HL-60 (cell line): Measurements from ENCODE around the gene TMEM245.

Source experiments
- CTCF ChIP-seq: IDR thresholded peaks from one replicate; pipeline ENCODE4 v1.5.1; 2011; ENCODE audit warnings: low read length, control low read depth, inconsistent platforms; ENCODE audit not compliant: insufficient read depth
- POLR2AphosphoS5 ChIP-seq: IDR thresholded peaks from 2 replicates; pipeline ENCODE4 v1.6.1; 2012; ENCODE audit warnings: low read depth

DNA sequence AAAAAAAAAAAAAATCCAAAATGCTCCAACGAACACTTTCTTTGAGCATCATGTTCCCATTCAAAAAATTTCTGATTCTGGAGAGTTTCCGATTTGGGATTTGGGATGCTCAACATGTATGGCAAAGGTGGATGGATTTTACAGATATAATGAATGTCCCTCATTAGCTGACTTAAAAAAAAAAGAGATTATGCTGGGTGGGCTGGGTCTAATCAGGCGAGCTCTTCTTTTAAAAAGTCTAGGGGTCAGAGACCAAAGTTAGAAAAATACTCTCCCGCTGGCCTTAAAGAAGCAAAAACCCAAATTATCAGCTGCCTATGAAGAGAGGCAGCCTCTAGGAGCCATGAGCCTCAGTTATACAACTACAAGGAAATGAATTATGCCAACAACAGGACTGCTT, 91.3 kb downstream of the TMEM245 start:
- TF ChIP-seq POLR2AphosphoS5 = no peak
- TF ChIP-seq CTCF = no peak
